ENCODE data around the gene WNT11.

GRCh38 chr11:76233196-76233921 lies 27.1 kb upstream of the WNT11 start:
- no peak for TF ChIP-seq ZFP3 (CRISPR knock-in tag; IDR thresholded peaks at IDR 0.05)
- no peak for TF ChIP-seq PATZ1 (CRISPR knock-in tag; IDR thresholded peaks at IDR 0.05; ENCODE audit: borderline replicate concordance)
- TF ChIP-seq CREB5 (CRISPR knock-in tag; IDR thresholded peaks at IDR 0.05; ENCODE audit: low read depth) = no peak
- TF ChIP-seq RARB (CRISPR knock-in tag; IDR thresholded peaks at IDR 0.05) = no peak
- TF ChIP-seq TOX (CRISPR knock-in tag; IDR thresholded peaks at IDR 0.05; ENCODE audit: borderline replicate concordance) = no peak

Data from SK-N-SH treated with all-trans-retinoic acid at 6 μM for 48 hours (cell line).